Esophagus muscularis mucosa (tissue), 4 donors: ENCODE data around the gene IMP4.

Experiments
- EP300 ChIP-seq: sonication (generic); formaldehyde crosslinking; IDR thresholded peaks from one replicate; pipeline ENCODE4 v1.6.1; 2017; ENCODE audit warnings: antibody characterized with exemption
- POLR2A ChIP-seq: fragments of 450-650 bp; IDR thresholded peaks from one replicate; pipeline ENCODE4 v1.6.1; 2017; ENCODE audit warnings: antibody characterized with exemption, moderate library complexity, mild to moderate bottlenecking, low read depth
- POLR2AphosphoS5 ChIP-seq, 2 donors: sonication (generic); formaldehyde crosslinking; IDR thresholded peaks; one replicate each; pipeline ENCODE4 v1.6.1; 2017; ENCODE audit warnings: antibody characterized with exemption in 2 of 2
- TF ChIP-seq, protein P1 (sequence below), 3 experiments: fragments of 200-600 bp in 2 of 3; fragments of 450-650 bp in 1 of 3; sonication (generic) in 2 of 3; IDR thresholded peaks; one replicate each; pipeline ENCODE4 v1.5.1; 2017 to 2019; ENCODE audit warnings: antibody characterized with exemption in 3 of 3, mild to moderate bottlenecking in 2 of 3, moderate library complexity in 1 of 3

GRCh38 chr2:130372833-130373807 lies 30.4 kb downstream of the IMP4 start:
- TF ChIP-seq, protein P1, sequence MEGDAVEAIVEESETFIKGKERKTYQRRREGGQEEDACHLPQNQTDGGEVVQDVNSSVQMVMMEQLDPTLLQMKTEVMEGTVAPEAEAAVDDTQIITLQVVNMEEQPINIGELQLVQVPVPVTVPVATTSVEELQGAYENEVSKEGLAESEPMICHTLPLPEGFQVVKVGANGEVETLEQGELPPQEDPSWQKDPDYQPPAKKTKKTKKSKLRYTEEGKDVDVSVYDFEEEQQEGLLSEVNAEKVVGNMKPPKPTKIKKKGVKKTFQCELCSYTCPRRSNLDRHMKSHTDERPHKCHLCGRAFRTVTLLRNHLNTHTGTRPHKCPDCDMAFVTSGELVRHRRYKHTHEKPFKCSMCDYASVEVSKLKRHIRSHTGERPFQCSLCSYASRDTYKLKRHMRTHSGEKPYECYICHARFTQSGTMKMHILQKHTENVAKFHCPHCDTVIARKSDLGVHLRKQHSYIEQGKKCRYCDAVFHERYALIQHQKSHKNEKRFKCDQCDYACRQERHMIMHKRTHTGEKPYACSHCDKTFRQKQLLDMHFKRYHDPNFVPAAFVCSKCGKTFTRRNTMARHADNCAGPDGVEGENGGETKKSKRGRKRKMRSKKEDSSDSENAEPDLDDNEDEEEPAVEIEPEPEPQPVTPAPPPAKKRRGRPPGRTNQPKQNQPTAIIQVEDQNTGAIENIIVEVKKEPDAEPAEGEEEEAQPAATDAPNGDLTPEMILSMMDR (IDR thresholded peaks at IDR 0.05): no peak
- no peak for TF ChIP-seq POLR2A
- no peak for TF ChIP-seq POLR2AphosphoS5 (IDR thresholded peaks at IDR 0.05)
- TF ChIP-seq EP300: no peak
